ENCODE data around the gene SMR3A.

The SMR3A gene

DNA sequence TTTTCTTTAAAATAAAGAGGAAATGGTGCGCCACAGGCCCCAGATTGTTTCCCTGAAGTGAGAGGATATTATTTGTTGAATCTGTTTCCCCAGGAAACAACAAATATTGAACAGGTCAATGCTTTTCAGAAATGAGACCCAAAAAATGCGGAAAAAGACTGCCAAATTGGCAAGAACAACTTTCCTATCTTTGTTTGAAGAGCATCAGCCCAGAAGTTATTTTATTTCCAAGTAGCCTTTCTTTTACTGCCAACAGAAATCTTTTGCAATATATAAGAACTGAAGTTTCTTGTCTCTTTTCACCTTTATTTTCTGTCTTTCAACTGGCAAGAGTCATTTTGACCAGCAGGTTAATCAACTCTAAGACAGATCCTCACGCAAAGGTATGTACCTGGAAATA, at the start of gene SMR3A:
TSS of gene SMR3A (plus strand) at position 301 of the 400 bp plus-strand sequence. CDS start 1,356 bp downstream, outside the sequence.
- DNase-seq = no peak

DNA sequence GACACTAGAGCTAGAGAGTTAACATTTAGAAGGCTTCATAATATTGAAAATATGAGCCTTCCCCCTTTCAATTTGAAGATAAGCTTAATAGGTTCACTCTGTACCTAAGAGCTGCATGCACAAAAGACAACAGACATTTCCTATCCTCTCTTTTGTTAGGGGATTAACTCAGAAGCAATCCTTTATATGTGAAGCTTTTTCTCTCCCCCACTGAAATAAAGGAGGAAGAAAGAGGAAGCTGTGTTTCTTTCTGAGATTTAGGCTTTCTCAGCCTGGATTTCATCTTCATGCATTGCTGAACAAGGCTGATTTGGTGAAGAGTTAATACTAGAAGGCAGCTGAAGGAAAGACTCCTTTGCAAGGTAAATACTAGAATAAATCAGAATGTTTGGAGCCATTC, 46.8 kb upstream of the SMR3A start:
- DNase-seq = no peak

DNA sequence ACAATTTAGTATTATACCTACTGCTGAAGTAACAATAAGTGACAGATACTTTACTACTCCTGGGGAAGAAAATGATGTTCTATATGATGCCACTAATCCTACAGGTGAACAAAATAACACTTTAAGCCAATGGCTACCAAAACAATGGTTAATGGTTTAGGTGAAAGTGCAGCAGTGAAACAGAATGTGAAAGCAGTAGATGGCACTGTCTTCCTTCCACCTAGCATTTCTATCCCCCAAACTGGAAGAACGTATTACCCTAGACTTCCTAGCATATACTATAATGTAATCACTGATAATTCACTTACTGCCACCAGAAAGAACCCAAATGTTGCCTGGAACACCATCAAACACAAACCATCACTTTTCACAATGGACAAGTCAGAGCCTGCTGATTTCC, 44.6 kb upstream of the SMR3A start:
- DNase-seq = no peak

DNA sequence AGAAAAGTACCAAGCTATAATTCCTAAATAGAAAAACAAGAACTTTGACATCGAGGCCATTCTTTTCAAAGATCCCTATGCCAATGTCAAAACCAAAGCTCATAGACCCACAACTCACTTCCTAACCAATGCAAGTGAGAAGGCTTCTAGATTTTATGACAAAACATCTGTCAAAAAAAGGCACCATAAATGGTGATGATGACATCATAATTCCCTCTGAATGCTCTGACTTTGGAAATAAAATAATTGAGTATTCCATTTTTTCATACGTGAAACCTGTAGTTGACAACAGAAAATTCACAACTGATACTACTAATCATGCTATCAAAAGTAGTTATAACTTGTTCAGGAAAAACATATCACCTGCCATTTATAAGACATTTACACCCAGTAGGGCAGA, 34.5 kb upstream of the SMR3A start:
- no peak for DNase-seq

DNA sequence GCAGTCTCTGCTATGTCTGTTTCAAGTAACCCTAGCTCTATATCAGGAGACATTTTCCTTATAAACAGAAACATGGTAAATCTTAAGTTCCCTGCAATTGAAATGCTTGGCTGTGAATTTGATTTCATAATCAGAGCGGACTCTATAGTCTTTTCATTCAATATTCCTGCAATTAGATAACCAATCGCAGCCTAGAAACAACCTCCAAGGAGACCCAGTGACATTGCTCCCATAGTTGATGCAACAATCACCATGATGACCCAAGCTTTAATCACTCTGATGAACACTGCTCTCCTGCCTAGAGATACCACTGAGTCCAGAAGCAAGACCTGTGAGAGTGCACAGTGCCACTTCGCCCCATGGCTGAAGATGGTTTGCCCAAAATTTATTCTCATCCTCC, 25.9 kb upstream of the SMR3A start, which contains the start of gene CABS1:
TSS of gene CABS1 (plus strand) at position 301 of the 400 bp plus-strand sequence. CDS start at position 360, 59 bp downstream.
- DNase-seq = no peak

DNA sequence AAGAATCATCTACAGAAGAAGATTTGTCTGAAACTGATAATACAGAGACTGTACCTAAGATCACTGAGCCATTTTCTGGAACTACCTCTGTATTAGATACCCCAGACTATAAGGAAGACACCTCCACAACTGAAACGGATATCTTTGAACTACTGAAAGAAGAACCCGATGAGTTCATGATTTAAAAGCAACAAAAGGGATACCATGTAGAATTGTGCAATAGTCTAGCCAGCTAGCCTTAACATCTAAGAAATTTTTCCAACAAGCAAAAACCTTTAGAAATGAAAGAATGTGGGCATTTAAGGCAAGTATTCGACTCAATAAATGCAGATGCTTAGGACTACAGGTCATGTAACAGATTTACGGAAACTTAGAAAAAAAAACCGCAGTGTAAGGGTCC, 24.5 kb upstream of the SMR3A start:
- DNase-seq = no peak

DNA sequence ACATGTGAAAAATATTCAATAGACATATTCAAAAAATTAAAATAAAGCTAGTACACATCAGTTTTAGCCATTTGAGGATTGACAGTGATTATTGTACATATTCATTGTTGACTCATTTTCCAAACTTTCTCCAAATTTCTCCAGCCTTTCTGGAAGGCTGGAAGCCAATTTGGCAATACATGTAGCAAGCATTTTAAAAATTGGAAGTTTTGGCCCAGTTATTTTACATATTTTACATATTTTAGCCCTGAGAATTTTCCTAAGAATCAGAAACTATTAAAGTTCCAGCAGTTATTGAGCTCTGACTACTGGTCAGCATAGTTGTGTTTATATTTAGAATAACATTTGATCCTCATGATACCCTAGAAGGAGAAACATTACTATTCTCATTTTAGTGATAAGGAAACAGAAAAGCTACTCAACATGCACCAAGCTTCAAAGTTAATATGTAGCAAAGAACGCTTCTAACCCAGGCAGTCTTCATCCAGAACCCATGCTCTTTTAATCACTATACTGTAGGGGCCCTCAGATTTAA, 22.6 kb upstream of the SMR3A start:
- no peak for DNase-seq

DNA sequence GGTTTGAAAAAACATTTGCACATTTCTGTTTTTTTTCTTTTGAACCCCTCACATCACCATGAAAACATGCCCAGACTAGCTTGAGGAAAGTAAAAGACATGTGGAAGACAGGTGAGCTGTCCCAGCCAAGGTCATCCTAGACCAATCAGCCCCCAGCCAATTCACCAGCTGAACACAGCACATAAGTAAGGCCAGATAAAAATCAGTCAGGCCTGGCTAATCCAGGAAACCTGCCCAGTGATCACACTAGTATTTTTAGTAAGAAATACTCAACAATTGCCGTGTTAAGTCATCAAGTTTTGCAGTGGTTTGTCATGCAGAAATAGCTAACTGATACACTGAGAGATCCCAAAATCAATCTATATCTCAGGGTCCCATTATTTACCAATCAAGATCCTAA, 4.4 kb upstream of the SMR3A start:
- DNase-seq = no peak

DNA sequence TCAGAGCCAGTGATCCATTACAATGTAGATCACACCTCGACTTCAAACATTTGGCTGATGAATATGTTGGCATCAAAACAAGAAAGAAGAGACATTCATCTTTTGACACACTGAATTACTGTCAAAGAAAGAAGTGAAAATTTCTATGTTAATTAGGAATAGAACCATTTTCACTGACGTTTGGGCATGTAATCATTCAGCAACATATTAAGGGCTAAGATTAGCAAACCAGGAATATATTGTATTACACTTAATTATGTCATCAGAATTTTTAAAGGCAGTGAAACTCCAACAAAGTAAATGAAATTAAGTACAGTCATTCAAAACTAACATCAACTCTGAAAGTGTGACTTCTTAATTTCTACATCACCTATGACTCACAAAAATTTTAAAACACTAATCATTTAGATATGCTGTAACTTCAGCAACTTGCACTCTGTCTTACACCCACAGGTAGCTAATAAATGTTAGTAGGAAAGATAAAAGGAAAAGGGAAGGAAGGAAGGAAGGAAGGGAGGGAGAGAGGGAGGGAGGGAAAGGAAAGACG, 1.4 kb upstream of the SMR3A start:
- DNase-seq = no peak

DNA sequence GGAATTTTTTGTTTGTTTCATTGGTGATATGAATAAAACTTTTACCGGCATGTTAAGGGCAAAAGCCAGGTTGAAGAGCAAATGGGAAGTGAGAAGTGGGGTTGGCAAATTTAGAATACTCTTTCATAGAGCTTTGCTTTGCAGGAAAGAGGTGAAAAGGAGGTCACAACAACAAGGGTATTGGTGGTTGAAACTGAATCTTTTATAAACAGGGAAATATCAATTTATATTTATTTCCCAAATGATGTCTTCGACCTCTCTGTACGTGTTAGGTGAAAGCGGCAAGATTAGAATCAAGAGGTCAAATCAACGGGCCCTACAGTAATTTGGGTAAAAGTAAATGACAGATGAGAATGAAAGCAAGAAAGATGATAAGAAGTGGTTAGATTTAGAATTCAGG, 3.4 kb downstream of the SMR3A start:
- no peak for DNase-seq

DNA sequence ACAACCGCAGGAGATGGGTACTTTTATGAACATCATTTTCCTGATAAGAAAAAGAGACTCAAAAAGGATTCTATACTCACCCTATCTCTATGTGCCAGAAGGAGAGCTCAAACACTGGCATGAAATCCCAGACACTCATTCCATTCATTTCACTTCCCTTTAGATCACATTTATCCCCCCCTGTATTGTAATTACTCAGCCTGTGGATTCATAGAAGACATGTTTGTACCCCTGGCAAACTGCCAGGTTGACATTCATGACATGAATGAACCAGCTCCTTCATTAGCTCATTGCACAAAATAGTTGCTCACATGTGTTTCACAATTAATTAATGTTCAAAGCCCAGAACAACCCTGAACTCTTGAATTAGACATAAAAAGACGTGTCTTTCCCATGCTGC, 4.9 kb downstream of the SMR3A start:
- no peak for DNase-seq

DNA sequence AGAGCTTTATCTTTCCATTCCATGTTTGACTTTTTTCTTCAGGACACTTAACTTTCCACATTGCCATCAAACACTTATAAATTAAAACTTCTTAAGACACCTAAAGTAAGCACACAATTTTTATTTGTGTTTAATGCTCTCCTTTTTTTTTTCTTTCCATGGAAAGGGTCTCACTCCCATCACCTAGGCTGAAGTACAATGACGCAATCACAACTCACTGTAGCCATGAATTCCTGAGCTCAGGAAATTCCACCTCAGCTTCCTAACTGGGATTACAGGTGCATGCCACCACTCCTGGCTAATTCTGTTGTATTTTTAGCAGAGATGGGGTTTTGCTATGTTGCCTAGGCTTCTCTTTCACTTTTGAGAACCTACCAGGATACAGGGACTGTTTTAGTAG, 7.3 kb downstream of the SMR3A start:
- DNase-seq = no peak

DNA sequence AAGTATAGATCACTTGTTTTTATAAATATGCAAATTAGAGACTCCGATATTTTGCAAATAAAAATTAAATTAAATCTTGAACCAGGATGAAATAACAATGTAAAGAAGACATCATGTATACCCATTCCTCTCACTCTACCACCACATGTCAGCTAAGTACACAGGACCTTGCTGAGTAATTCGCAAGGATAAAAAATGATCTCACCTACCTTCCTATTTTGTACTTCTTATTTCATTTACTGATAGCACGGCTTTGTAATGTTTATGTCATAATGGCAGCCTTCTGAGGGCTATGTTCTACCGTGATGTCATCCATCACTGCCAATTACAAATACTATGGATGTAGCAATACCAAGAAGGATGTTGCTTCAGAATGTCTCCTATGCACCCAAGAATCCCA, 11.4 kb downstream of the SMR3A start:
- DNase-seq = no peak

DNA sequence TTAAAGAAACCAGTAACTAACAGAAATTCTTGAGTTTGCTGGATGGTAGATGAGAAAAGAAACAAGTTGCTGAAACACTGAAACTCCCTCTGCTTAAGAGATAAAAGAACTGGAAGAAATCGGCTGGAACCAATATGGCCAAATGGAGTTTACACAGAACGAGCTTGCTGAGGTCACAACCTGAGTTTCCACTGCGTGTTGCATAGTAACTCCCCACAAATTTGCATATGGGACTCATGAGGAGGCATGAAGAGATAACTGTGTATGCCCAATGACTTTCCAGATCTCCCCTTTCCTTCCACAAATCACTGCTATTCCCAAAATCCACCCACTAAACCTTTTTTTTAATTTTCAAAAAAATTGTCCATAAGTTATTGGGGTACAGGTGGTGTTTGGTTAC, 12.2 kb downstream of the SMR3A start:
- no peak for DNase-seq

DNA sequence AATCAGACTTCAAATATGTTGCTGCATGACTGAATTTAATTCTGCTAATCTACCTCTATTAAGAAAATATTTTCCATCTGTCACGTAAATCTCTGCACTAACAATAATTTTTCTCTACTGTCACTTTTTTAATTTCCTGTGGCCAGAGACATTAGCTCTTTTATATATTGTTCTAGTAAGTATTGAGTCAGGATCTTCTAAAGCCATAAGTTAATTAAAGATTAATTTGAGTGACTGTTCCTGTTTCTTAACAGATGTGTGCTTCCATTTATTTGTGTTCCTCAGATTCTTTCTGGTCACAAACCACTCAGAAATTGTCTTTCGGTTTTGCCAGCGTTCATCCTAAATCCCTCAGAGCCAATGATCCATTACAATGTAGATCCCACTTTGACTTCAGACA, 20.0 kb downstream of the SMR3A start:
- DNase-seq = no peak

DNA sequence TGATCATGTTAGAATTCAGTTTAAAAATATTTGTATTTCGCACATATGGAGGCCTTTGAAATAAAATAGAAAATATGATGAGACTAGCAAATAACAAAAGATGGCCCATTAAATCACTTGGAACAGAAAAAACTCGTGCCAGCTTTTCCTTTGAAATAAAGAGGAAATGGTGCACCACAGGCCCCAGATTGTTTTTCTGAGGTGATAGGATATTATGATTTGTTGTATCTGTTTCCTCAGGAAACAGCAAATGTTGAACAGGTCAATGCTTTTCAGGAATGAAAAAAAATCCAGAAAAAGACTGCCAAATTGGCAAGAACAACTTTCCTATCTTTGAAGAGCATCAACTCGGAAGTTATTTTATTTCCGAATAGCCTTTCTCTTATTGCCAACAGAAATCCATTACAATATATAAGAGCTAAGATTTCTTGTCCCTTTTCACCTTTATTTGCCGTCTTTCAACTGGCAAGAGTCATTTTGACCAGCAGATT, 22.2 kb downstream of the SMR3A start, which contains the start of gene SMR3B:
TSS of gene SMR3B (plus strand) at position 441 of the 491 bp plus-strand sequence. CDS start 1,380 bp downstream, outside the sequence.
- DNase-seq = no peak

DNA sequence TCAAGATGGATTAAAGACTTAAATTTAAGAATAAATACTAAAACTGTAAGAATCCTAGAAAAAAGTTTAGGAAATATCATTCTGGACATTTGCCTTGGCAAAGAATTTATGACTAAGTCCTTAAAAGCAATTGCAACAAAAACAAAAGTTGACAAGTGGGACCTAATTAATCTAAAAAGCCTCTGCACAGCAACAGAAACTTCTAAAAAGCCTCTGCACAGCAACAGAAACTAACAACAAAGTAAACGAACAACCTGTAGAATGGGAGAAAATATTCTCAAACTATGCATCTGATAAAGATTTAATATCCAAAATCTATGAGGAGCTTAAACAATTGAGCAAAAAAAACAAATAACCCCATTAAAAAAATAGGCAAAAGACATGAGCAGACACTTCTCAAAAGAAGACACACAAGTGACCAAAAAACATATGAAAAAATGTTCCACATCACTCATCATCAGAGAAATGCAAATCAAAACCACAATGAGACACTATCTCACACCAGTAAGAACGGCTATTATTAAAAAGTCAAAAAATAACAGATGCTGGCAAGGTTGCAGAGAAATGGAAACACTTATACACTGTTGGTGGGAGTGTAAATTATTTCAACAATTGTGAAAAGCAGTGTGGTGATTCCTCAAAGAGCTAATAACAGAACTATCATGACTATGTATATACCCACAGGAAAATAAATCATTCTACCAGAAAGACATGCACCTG, 31.7 kb downstream of the SMR3A start:
- DNase-seq = no peak

DNA sequence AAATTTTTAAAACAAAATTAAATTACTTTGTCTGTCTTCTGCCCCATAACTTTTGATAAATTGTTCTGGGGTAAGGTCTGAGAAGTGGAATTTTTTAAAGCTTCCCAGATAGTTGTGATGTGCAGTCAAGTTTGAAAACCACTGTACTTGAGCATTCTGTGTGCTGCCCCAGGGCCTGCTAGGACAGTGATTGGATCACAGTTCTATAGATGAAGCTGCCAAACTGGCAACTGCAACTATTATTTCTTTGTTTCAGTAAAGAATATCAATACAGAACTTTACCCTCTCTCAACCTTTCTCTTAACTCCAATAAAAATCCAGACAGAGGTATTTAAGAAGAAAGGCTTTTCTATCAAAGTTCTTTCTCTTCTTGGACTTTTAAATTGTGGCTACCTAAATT, 37.0 kb downstream of the SMR3A start, which contains the start of gene OPRPN:
TSS of gene OPRPN (plus strand) at position 361 of the 400 bp plus-strand sequence. CDS start 1,346 bp downstream, outside the sequence.
- DNase-seq = no peak

DNA sequence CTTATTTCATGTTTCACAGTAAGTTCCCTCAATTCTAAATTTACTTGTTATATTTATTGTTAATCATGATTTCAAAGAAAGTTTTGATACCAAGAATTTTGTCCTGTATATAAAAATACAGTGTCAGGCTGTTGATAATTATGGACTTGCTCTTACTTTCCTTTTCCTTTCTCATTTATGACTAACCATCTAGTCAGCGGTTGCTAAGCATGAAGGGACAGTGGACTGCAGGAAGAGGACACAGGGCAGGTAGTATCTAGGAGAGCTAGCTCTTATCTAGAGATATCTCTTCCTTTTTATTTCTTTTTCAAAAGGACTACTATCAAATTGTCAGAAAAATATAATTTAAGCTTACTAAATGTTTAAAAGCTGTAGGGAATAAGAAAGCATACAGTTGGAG, 38.8 kb downstream of the SMR3A start:
- no peak for DNase-seq

DNA sequence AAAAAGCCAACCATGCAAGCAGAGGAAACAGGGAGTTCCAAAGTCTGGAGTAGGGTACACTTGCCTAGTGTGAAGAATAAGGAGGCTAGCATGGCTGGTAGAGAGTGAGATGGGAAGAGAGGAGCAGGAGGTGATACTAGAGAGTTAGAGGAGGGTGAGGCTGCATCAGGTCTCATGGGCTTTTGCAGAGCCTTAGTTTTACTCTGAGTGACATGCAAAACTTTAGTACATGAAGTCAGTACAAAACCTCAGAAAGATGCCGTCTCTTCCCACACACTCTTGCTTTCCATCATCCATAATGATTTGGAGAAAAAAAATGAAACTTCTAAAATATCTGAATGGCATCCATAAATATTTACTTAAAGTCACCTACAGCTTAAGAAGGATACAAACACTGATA, 42.2 kb downstream of the SMR3A start:
- no peak for DNase-seq

DNA sequence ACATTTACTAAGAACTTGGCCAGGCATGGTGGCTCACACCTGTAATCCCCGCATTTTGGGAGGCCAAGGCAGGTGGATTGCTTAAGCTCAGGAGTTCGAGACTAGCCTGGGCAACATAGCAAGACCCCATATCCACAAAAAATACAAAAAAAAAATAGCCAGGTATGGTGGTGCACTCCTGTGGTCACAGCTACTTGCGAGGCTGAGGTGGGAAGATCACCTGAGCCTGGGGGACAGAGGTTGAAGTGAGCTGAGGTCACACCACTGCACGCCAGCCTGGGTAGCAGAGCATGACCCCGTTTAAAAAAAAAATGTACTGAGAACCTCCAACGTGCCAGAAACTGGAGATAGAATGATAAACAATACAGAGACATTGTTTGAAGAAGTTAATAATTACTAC, 45.2 kb downstream of the SMR3A start:
- DNase-seq = no peak

Data from activated CD4-positive, alpha-beta T cell treated with anti-CD3 and anti-CD28 coated beads, Interleukin-10, Interleukin-2, amounts not matched to agents 100 ng/mL and 50 ng/mL, durations not matched to agents 16 hours and 8 hours (primary cell).